DMS79 treated with DMSO at 0.1 percent for 48 hours (cell line): ENCODE data around the gene NT5C1A.

Experiments
- DNase-seq: peaks from one replicate; lab custom pipeline; 2025; lab: John Stamatoyannopoulos, UW

Gene NT5C1A

DNA sequence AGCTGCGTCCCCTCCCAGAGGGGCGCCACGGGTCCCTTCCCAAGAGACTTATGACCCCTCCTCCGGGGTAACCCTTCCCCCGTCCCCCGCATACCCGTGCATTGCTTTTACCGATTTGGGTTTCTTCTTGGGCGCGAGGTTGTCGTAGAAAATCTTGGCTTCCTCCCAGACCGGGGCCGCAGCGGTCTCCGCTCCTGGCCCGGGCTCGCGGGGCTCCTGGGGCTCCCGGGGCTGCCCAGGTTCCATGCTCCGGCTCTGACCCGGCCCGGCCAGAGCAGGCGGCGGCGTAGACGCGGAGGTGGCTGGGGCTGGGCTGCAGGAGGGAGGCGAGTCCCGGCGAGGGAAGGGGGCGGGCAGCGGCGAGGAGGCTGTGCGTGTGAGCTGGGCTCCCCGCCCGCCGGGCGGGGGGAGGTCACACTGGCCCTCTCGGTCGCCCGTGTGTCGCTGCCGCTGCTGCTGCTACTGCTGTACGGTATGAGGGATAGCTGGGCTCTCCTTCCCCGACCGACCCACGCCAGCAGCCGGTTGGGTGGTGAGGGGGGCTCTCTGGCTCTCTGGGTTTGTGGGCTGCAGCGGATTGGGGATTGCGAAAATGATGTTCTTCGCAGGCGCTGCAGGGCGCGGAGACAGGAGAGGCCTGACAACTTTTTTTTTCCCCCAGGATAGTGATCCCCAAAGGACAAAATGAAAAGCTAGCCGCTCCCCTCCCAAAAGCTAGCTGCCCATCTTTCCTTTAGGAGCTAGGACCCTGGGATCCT, at the start of gene NT5C1A:
Gene NT5C1A, minus strand, starts transcription at position 315 of the 758 bp plus-strand sequence. Its CDS starts 69 bp downstream, at position 246.
- DNase-seq: peak; percentile 26

DNA sequence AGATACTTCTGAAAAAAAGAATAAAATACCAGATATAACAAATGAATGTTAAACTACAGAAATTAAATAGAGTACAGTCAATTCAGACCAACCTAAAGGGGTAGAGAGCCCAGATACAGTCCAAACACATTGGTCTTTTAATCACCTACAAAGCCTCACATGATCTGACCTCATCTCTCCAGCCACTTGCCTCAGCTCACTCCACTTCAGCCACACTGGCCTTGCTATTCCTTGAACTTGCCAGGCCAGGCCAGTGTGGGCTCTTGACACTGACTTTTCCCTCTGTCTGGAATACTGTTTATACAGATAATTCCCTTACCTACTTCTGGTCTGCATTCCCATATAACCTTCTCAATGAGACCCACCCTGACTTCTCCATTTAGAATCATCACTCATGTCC, 49.8 kb upstream of the NT5C1A start:
- no peak for DNase-seq

DNA sequence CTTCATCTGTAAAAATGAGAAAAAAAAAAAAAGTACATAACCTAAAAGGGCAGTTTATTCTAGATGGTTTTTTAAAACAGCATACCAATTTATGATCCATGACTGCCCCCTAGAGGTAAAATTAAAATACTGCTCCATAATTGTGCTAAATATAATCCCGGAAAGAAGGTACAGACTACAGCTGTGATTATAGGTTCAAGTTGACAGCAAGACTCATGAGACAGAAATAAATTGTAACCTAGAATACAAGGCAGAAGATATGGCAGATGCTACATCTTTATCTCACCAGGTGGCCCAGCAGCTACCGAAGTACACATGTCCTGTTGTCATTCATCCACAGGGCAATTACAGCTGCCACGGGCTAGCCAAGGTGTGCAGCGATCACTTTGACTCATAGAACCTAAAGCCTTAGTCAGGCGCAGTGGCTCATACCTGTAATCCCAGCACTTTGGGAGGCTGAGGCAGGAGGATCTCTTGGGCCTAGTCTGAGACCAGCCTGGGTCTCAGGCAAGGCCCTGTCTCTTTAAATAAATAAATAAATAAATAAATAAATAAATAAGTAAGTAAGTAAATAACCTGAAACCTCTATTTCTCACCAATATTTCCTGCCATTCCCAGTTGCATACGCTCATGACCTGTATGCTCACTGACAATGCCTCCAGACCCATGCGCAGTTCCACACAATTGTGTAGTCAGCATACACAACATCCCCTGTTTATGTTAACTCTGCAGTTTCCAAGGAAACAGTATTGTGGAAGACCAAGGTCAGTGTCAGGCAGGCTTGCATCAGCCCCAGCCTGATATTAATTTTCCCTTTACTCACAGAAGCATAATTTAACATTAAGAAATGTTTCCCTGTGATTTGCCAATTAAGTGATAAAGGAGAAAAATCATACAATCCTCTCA, 48.4 kb upstream of the NT5C1A start:
- peak; percentile 84 for DNase-seq

DNA sequence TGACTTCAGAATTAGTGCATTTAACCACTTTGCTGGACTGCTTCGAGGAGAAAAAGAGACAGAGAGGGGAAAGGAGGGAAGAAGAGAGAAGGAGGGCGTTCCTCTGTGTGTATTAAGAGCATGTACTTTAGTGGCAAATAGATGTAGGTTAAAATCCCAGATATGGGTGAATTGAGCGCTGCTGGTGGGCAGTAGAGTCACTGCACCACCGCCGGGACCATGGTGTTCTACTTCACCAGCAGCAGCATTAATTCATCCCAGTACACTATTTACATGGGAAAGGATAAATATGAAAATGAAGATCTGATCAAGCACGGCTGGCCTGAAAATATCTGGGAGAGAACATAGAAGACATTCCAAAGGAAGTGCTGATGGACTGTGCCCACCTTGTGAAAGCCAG, 45.9 kb upstream of the NT5C1A start:
- no peak for DNase-seq

DNA sequence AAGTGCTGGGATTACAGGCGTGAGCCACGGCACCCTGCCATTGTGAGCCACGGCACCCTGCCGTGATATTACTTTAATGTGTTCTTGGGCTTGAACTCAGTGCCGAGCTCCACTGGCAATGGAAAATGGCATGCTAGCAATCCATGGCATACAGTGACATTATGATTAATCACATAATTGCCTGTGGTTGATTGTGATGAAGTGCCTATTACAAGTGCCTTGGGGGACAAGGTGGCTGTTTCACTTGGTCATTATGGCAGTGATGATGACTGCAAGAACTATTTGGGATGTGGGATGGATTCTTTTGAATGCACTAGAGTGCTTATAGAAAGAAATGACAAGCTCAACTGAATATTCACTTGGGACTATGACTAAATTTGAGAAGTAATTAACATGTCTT, 41.6 kb upstream of the NT5C1A start:
- DNase-seq: no peak

DNA sequence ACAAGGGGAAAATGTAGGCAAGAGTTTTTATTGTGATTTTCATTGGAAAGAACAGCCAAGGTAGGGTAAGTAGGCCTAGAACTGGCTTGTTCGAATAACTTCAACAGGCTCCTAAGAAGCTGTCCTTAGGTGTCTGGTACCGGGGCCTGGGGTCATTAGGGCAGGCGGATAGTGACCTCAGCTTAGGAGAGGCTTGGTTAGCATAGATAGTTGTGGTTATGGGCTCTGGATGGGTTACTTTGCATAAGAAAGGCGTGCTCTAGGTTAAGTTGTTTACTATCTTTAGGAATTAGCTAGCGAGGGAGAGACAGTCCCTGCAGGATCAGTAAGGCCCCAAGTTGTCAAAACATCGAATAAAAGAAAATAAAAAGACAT, 40.0 kb upstream of the NT5C1A start:
- DNase-seq: no peak

DNA sequence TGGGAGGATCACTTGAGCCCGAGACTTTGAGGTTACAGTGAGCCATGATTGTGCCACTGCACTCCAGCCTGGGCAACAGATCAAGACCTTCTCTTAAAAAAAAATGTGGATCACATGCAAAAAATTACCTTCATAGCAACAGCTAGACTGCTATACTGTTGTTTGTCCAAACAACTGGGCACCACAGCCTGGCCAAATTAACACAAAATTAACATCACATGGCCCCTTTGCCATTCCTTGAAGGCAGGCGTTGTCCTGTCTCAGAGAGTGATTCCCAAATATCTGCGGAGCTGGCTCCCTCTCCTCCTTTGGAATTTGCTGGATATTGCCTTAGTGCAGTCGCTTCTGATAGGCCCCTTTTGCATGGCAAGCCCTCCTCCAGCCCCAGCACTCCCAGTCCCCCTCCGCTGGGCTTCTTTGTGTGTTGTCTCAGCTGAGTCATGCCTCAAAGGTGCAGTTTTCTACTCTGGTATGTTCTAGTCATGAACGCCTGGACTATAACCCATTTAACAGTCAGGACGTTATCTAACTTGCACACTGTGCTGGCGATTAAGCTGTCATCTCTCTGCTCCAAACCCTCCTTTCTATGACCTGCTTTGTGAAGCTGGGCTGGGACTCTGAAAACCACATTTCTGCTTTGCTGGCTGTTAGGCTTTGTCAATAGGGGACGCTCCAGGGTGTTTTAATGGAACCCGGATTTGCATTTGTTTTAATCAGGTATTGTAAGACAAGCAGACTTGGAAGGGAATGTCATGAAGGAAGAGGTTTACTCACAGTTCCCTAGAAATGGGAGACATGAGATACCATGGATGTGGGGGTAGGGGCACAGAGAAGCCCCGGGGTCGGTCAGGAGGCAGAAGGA, 39.4 kb upstream of the NT5C1A start:
- DNase-seq: no peak

DNA sequence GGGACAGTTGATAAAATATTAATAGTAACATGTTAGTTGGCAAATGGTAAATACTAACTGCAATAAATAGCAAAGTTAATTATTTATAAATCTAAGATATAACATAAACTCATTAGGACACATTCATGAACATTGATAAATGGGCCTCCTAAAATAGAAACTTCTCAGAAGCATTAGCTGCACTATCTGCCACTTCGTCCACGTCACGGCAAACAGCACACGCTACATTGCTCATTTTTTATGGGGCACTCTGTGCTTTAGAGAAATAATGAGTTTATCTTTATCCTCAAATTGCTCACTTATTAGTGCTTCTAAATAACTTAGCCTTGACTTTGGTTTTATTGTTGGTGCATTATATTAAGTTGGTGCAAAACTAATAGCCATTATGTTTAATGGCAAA, 35.6 kb upstream of the NT5C1A start:
- no peak for DNase-seq

DNA sequence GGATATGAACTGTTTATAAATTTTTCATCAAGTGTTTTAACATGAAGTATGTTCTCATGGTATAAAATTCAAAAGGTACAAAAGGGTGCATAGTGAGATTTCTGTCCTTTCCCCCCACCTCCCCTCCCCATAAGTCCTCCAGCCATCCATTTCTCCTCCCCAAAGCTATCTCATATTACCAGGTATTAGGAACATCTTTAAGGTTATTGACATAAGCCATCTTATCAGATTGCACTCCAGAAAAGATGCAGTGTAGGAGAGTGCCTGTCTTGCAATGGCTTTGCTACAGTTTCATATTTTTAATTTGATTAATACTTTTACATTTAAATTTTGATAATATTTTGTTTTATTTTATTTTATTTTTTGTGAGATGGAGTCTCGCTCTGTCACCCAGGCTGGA, 32.9 kb upstream of the NT5C1A start:
- no peak for DNase-seq

DNA sequence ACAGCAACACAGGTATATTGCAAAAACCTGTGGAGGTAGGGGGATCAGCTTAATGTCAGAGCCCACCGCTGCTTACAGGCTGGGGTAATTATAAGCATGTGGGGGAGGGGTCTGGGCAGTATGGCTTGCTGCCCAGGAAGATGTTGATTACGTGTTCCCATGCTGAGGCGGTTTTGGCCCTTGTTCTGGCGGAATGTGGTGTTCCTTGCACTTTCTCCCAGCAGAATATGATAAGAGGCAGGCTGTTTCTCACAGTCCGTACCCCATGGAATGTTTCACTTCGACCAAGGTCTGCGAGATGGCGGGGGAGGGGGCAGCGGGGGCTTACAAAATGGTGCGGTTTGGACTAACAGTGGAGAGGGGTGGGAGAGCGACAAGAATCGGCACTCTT, 29.1 kb upstream of the NT5C1A start:
- DNase-seq: peak; percentile 97

DNA sequence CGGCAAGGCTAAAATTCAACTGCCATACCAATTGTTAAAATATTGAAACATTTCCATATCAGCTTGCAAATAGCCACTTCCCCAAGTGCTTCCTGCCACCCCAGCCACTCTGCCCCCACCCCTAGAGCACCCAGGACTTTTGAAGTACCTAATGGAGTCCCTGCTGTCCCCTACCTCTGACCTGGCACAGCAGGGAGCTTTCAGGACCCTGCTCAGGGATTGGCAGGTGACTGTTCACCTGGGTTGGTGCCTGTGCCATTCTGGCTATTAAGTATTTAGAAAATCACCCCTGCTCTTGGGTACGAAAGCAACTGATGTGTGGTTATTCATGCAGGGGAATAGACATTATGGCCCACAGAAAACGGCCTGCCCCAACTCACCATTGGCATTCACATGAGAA, 28.4 kb upstream of the NT5C1A start:
- DNase-seq: no peak

DNA sequence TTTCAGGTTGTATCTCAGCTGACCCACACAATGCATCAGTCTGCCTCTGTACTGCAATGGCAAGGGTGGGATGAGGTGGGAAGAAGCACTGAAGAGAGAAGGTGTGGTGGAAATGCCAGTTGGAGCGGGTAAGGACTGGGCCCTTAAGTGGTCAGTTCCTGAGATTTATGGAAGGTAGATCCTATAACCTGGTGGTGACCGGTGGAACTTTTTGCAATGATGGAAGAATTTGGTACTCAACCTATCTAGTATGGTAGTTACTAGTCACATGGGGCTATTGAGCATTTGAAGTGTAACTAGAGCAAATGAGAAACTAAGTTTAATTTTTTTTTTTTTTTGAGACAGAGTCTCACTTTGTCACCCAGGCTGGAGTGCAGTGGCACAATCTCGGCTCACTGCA, 27.5 kb upstream of the NT5C1A start:
- no peak for DNase-seq

DNA sequence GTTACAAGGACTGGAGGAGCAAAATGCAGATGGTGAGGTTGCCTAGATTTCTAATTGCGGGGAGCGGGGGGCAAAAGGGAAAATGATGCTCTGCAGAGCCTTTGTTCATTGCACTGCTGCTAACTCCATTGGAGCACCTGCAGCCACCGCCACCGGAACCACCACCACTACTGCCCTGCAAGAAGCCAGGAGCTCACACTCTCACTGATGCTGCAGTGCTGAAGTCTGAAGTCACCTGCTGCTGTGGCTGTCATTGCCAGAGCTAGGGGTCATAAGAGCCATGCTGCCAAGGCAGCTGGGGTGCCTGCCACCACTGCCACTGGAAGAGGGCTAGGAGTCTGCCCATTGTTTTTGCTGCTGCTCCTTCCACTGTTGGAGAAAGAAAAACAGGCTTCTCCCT, 26.7 kb upstream of the NT5C1A start:
- DNase-seq: no peak

DNA sequence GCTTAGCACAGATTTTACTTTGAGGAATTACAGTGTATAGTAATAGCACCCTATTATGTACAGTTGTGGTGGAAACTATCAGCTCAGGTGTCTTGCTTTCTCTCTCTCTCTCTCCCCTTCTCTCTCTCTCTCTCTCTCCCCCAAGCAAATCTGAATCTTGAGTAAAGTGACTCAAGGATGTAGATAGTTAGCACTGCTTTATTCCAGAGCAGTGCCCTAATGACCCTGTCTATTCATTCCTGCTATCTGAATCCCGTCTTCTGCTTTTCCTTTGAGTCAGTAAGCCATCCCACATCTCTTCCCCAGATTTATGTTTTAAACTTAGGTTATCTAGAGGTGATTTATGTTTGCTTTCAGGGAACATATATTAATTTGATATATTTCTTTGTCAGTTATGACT, 24.5 kb upstream of the NT5C1A start:
- no peak for DNase-seq

DNA sequence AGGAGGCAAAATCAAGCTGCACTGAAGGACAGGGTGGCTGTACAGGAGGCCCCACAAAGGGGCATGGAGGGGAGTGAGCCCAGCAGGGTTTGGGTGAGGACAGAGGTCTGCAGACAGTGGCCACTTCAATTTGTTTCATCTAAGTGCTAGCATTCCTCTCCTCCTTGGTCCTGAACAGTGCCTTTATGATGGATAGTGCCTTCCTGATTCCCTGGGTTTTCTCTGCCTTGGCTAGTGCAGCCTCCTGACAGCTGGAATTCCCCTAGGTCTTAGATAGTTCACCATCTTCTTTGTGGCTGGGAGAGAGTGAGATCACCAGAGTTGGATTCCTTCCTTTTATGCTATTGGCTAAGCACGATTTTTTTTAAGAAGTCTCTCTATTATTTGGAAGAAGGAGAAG, 23.1 kb upstream of the NT5C1A start:
- no peak for DNase-seq

DNA sequence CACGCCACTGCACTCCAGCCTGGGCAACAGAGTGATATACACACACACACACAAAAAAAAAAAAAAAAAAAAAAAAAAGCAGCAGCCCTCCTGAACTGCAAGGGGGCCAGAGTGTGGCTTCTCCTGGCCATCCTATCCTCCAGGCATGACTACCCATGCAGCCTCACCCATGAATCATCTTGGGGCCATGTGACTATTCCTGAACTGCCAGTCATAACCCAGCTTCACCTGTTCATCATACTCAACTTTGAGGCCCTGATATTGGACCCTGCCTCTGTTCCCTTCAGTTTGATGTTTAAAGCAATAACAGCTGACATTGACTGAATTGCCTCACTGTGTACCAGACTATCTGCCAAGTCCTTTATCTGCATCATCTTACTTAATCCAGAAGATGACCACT, 22.1 kb upstream of the NT5C1A start:
- DNase-seq: no peak

DNA sequence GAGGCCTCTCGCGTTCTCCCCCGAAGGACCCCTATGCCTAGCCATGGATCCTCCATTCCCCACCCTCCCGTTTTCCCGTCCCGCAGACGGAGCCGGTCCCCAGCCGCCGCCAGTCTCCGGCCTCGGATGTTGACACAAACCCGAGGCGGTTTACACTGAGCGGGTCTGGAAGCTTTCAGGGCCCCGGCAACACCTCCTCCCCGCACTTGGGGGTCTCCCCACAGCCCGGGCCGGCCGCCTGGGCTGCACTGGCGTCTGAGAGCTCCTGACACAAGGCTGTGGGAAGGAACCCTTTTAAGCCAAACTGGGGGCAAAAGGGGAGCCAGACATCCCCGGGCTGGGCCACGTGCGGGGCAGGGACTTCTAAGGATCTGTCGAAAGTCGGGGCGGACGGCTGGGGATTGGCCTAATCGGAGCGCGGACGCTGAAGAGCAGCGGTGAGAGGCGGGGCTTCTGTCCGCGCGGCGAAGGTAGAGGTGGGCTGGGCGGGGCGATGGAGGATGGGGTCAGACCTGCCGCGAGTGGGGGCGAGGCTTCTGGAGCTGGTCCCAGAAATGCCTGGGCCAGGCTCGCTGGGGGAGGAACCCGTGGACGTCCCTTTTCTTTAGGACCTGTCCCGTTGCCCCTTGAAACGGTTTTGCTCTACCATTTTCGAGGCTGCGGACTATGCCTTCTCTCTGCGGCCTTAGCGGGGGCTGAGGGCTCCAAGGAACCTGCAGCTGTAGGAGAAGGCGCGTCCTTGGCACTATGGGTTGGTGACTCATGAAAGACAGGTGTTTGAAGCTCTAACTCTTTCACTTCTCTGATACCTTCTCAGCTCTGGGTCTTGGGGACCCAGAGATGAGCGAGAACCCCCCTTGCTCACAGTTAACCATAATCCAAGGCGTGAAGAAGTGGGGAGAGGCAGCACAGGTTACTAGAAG, 20.5 kb upstream of the NT5C1A start:
- DNase-seq: peak; percentile 62

DNA sequence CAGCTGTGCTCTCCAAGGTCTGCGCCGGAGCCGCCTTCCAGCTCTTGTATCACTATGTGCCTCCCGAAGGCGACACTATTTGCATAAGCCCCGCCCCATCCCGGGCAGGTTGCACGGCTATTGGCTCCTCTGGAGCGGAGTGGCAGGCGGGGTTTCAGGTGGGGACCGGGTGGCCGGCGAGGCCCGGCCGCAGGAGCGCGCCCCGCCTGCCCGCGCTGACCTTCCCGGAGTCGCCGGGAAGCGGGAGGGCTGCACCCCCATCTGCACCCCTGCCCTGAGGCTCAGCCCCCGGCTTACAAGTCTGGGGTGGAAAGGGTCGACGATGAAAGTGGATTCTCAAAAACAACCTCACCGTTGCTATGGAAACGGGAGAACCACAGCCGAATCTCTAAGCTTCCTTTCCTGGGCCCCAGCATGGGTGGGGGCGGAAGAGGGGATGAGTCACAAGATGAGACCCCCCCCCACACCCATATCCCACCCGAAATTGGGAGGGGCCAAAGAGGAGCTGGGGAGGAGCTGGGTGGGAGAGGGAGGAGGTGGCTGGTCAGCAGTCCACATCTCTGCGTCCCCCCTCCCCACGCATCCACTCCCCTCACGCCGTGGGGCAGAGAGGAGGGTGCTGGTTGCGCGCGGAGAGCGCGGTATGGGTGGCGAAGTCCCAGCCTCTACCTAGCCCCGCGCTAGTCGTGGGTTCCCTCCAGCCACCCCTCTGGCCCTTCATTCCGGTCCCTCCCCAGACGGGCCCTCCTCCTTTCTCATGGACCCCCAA, 19.7 kb upstream of the NT5C1A start, which contains the start of gene HPCAL4:
Gene HPCAL4, minus strand, starts transcription at position 51 of the 769 bp plus-strand sequence. CDS start 6,830 bp downstream, outside the sequence.
- DNase-seq: peak; percentile 90

DNA sequence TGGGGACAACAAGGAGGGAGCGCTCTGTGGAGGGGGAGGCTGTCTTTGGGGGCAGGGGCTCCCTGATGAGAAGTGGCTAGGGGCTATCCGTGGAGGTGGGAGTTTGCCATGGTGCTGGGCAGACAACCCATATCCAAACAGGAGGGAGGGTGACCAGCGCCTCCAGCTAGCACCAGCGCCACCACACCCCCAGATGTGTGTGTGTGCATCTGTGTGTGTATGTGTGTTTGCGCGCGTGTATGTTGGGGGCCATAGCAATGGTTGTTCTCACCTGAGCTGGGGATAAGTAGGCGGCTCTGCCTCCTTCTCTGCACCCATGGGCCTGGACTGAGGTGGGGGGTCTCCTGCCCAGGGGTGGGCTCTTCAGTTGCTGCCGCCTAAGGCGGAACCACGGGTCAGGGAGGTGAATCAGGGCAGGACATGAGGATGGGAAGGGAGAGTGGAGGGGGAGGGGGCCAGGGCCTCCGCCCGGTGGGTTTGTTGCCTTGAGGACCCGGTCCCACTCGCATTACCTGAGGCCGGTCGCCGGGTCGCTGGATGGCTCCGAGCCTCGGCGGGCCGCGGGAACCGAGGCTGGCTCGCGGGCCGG, 19.0 kb upstream of the NT5C1A start:
- DNase-seq: no peak

DNA sequence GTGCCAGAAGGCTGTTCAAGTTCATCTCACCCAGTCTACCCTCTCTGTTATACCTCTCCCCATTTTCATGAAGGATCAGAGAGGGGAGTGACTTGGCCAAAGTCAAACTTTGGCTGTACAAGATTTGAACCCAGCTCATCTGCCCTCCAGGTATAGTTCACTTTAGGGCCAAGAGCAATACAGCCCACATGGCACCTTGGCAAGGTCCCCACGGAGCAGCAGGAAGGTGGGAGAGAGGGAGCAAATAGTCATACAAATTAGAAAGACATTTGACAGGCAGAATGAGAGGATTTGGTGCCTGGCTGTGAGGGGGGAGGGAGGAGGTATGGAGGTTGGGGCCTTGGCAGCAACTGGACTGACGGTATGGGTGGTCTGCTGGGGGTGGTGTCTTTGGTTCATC, 18.3 kb upstream of the NT5C1A start:
- DNase-seq: no peak
